RKO (cell line): ENCODE data around the gene SLC35E2B.
"Not testable (repeated sequence)": the region's sequence is repeated elsewhere in the genome, so short reads cannot be mapped to it uniquely, and the experiment has no call there.

ENCODE experiments used
- DNase-seq: peaks from one replicate; pipeline ENCODE4 v3.0.0-alpha.2; 2016; ENCODE audit warnings: low spot score

The SLC35E2B gene

GRCh38 chr1:1692714-1693647, at the start of gene SLC35E2B:
SLC35E2B (minus strand) TSS chr1:1692795; CDS start chr1:1676699, 16,096 bp downstream.
- peak; percentile 93 for DNase-seq

DNA sequence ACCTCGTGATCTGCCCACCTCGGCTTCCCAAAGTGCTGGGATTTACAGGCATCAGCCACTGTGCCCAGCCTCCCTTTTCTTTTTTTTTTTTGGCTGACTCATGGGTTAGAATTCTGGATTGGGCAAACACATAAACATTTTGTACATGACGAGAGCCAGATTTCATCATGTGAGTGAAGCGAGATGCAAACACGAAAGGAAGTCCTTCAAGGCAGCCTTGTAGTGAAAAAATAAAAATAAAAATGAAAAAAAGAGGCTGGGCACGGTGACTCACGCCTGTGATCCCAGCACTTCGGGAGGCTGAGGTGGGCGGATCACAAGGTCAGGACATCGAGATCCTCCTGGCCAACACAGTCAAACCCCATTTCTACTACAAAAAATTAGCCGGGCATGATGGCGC, 48.4 kb upstream of the SLC35E2B start:
- peak; percentile 73 for DNase-seq

GRCh38 chr1:1738799-1739337, 46.3 kb upstream of the SLC35E2B start:
- not testable (repeated sequence) for DNase-seq

GRCh38 chr1:1737675-1738590, 45.3 kb upstream of the SLC35E2B start:
- DNase-seq = not testable (repeated sequence)

GRCh38 chr1:1732381-1732780, 39.8 kb upstream of the SLC35E2B start:
- no peak for DNase-seq

GRCh38 chr1:1730870-1731269, 38.3 kb upstream of the SLC35E2B start:
- no peak for DNase-seq

GRCh38 chr1:1730230-1730629, 37.6 kb upstream of the SLC35E2B start:
- DNase-seq = not testable (repeated sequence)

DNA sequence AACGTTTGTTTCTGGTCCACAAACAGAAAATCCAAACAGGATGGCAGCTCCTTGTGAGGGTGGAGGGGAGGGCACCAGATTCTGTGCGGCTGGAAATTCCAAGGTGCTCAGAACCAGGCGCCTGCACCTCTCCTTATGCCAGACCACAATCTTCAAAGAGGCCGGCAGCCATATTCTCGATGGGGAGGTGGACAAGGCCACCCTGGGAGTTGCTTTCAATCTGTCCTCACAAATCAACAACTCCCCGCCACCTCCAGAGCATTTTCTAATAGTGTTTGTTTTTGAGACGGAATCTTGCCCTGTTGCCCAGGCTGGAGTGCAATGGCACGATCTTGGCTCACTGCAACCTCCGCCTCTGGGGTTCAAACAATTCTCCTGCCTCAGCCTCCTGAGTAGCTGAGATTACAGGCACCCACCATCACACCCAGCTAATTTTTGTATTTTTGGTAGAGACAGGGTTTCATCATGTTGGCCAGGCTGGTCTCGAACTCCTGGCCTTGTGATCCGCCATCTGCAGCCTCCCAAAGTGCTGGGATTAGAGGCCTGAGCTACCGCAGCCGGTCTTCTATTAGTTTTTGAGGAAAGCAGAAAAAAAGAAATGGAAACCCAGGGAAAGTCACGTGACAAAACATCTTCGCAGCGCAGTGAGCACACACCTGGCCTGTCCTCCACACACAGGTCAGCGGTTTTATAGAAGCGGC, 36.7 kb upstream of the SLC35E2B start:
- not testable (repeated sequence) for DNase-seq

DNA sequence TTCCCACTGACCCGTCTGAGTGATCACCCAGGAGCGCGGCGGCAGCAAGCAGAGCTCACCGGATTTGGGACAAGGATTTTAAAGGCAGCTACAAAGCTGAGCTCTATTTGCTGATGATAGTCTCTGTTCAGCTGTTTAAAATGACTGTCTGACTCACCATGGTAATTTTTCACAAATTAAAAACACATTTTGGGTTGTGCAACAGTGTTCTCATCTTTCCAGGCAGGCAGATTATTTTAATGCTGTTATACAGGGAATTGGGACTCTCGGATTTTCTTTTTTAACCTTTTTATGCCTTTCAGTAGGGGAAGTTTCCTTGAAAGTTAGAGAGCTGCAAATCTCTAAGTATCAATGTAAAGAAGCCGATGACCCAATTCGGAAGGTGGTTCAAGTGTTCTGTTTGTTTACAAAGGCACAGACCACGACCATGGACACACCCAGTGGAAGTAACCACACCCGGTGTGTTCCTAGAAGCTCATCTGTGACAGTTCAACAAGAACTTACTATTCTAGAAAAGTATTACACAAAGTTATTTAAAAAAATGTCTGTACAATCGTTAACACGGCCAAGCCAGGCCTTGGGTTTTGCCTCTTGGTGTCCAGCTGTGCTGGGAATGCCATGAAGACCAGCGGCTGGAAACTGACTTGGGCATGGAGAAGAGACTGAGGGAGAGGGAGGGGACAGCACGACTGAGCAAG, 35.9 kb upstream of the SLC35E2B start:
- not testable (repeated sequence) for DNase-seq

- DNase-seq = not testable (repeated sequence)
These were observed 34.6 kb upstream of the SLC35E2B start for GRCh38 chr1:1727131-1727651.

DNA sequence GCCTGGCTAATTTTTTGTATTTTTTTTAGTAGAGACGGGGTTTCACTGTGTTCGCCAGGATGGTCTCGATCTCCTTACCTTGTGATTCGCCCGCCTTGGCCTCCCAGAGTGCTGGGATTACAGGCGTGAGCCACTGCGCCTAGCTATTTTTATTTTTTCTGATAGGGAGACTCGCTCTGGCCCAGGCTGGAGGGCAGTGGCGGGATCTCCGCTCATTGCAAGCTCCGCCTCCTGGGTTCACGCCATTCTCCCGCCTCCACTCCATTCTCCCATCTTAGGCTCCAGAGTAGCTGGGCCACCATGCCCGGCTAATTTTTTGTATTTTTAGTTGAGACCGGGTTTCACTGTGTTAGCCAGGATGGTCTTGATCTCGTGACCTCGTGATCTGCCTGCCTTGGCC, 33.5 kb upstream of the SLC35E2B start:
- not testable (repeated sequence) for DNase-seq

- peak; percentile 100 for DNase-seq
These were observed 31.7 kb upstream of the SLC35E2B start, which contains the start of gene CDK11A for GRCh38 chr1:1724035-1724864. CDK11A (minus strand) TSS chr1:1724357; CDS start chr1:1722818, 1,539 bp downstream.

- no peak for DNase-seq
These were observed 28.6 kb upstream of the SLC35E2B start for GRCh38 chr1:1721201-1721600.

DNA sequence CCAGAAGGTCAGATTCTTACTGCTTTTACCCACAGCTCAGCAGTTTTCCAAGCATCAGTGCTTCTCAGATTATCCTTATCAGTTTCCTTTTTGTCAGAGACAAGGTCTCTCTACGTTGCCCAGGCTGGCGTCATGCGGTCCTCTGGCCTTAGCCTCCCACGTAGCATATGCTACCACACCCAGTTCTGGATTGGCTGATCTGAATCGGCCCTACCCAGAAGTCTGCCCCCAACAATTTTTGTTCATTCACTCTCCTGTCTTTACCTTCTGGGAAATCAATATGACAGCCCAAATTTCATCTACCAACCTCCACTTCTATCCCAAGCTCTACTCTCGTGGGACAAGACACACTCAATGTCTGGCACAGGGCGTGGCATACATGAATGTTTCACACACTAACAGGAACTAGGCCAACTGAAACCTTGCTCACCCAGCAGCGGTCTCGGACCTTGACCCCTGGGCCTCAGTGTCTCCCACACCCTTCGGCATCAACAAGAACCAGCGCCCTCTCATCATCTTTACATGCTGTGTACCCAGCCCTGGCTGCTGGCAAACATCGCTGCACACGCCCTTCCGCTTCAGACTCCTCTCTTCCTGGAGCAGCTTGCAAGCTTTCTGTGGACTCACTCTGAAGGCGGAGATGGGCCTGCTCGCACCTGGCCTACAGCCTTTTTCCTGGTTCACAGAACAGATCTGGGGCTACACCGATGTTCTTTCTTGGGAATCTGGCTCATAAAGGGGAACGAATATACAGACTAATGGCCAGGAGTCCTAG, 22.7 kb upstream of the SLC35E2B start:
- not testable (repeated sequence) for DNase-seq

- not testable (repeated sequence) for DNase-seq
These were observed 15.3 kb upstream of the SLC35E2B start for GRCh38 chr1:1707897-1708296.

DNA sequence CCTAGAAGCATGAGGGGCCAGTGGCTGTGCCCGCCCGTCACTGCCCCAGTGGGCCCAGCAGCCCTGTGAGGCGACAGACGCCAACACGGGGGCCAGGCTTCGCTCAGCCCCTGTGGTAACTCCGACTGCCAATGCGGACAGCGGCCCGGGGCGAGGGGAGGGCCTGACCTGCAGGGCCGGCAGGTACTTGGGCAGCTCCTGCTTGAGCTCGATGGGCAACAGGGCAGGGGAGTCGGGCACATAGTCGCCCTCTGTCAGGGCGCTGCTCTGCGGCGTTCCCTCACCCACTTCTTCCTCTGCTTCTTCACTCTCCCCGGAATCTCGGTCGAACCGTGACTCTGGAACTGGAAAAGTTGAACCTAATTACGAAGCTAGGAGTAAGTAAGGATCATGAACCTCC, 14.6 kb upstream of the SLC35E2B start:
- not testable (repeated sequence) for DNase-seq

GRCh38 chr1:1705623-1706022, 13.0 kb upstream of the SLC35E2B start:
- DNase-seq = not testable (repeated sequence)

GRCh38 chr1:1704284-1704957, 11.8 kb upstream of the SLC35E2B start:
- DNase-seq = not testable (repeated sequence)
